ENCODE results near the gene ZNF775. TPM values are rescaled to one million over a fixed set of nuclear protein-coding genes. Genes with fewer than 3 reads are reported as not detected.
"Not testable (repeated sequence)": the region's sequence is repeated elsewhere in the genome, so short reads cannot be mapped to it uniquely, and the experiment has no call there.

The ZNF775 gene
- total RNA-seq, 1 donor from 2014 or later = 4.4 TPM

DNA sequence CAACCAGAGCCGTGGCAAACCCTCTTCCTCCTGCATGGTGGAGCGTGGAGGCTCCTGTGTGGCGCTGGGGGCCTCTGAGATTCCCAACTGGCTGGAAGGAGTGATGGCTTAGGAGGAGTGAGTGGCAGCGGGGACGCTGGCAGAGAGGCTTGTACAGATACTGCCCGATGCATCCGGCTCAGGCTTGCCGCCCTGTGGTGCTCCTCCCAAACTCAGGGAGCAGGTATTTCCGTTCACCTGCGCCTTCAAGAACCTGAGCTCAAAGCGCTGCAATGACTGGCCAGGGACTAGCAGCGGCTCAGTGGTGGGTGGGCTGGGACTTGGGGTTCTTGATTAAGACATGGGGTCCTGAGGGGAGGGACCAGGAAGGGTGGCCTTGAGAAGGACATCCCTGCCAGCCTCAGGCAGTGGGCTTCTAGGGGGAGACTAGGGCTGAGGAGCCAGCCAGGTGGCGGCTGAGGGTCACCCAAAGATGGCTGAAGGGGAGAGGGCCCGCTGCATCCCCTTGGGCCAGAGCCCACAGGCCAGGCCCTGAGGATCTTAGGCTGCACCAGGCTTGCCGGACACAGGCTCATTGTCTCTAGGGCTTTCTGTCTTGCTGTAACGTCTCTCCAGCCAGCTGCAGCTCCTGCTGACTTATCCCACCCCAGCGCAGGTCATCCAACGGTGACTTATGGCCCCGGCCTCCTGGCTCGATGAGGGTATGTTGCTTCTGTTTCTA is 3.2 kb downstream of the ZNF775 start:
- Histone ChIP-seq H3K4me3 (no peak overlapping the region), H3K36me3 (no peaks in the 10 kb centered on the region), H3K9me3 (no peaks in the 10 kb centered on the region), H3K27me3 (no peaks in the 10 kb centered on the region), H3K4me1 (peaks cover 20% of the 10 kb centered on the region), H3K27ac (no peak overlapping the region)
- TF ChIP-seq, protein P1, sequence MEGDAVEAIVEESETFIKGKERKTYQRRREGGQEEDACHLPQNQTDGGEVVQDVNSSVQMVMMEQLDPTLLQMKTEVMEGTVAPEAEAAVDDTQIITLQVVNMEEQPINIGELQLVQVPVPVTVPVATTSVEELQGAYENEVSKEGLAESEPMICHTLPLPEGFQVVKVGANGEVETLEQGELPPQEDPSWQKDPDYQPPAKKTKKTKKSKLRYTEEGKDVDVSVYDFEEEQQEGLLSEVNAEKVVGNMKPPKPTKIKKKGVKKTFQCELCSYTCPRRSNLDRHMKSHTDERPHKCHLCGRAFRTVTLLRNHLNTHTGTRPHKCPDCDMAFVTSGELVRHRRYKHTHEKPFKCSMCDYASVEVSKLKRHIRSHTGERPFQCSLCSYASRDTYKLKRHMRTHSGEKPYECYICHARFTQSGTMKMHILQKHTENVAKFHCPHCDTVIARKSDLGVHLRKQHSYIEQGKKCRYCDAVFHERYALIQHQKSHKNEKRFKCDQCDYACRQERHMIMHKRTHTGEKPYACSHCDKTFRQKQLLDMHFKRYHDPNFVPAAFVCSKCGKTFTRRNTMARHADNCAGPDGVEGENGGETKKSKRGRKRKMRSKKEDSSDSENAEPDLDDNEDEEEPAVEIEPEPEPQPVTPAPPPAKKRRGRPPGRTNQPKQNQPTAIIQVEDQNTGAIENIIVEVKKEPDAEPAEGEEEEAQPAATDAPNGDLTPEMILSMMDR (IDR thresholded peaks at IDR 0.05) = no peak
- intact Hi-C loops (cut with DNase I) = no loop called here
- DNase-seq = peak; percentile 47
- ATAC-seq = no peak

GRCh38 chr7:150382844-150383225 is 3.7 kb downstream of the ZNF775 start:
- DNase-seq = no peak
- Histone ChIP-seq H3K27ac (no peak overlapping the region), H3K36me3 (no peaks in the 10 kb centered on the region), H3K9me3 (no peaks in the 10 kb centered on the region), H3K27me3 (no peaks in the 10 kb centered on the region), H3K4me3 (no peak overlapping the region), H3K4me1 (peaks cover 17% of the 10 kb centered on the region)
- ATAC-seq = no peak
- intact Hi-C loops (cut with DNase I) = no loop called here
- TF ChIP-seq, protein P1 (IDR thresholded peaks at IDR 0.05) = no peak

DNA sequence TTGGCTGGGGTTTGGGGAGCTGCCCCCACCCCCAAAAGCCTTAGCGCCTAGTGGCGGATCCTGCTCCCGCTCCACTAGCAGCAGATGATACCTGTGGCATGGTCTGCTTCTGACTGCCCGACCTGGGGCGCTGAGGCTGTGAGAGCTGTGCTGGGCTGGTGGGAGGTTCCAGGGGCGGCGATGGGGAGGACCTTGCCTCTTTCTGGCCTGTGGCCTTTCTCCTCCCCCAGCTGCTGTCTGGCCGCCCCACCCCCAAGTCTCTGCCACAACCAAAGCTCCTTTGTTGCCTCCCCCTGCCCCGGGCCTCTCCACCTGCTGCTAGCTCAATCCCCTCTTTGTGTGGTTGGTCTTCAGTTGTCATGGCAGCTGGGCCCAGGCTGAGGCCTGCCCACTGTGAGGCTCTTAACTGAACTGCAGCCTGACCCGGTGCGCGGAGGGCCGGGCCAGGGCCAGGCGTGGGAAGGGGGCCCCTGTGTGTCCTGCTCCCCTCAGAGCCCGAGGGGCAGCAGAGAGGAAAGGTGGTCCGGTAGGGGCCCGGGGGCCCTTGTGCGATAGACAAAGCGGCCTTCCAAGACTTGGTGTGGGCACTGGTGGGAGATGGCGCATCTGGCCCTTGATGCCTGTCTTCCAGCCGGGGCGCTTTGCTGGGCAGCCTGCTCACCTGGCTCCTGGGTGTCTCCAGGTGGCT is 4.7 kb downstream of the ZNF775 start:
- no peaks in the 10 kb centered on the region for H3K9me3 ChIP-seq
- intact Hi-C loops (cut with DNase I) = no loop called here
- no peaks in the 10 kb centered on the region for H3K36me3 ChIP-seq
- H3K27me3 ChIP-seq = no peaks in the 10 kb centered on the region
- peak; percentile 58 for DNase-seq
- TF ChIP-seq, protein P1 (IDR thresholded peaks at IDR 0.05) = no peak
- H3K4me1 ChIP-seq = peaks cover 15% of the 10 kb centered on the region
- ATAC-seq = no peak
- no peak overlapping the region for H3K4me3 ChIP-seq
- H3K27ac ChIP-seq = no peak overlapping the region

DNA sequence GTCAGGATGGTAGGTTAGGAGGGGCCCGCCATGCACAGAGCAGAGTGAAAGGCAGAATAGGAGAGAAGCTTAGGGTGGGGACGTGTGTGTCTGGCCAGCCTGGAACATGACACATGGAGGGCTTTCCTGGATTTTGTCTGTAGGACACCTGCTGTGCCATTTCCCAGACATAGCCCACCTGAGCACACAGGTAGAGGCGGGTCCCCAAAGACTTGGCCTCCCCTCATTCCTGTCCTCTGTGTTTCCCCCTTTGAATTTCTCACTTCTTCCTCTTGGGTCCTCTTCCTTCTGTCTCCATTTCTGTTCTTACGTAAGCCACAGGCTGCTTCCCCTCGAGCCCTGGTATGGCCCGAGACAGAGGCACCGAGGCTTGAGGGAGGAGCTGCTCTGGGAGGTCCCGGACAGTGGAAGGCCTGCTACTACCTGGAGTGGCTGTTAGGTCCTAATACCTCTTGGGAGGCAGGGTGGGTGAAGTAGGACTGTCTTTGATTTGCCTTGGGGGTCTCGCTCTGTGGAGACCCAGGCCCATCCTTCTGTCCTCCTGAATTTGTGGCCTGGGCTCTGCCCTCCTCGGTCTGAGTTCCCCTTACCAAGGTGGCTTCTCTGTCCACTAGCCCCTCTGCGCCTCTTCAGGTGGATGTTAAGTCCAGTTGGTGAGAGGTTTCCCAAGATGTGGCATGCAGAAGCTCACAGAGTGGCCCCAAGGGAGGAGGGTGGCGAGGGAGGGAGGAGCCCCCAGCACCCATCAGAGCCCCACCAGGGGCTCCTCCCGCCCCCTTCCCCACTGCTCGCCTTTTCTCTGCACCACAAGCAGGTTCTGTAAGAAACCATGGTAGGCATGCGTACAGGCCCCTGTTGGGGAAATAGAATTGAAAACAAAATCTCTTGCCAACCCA is 5.5 kb downstream of the ZNF775 start:
- Histone ChIP-seq H3K9me3 (no peaks in the 10 kb centered on the region), H3K4me1 (peaks cover 19% of the 10 kb centered on the region), H3K27me3 (no peaks in the 10 kb centered on the region), H3K36me3 (no peaks in the 10 kb centered on the region), H3K27ac (no peak overlapping the region), H3K4me3 (no peak overlapping the region)
- peak; percentile 59 for DNase-seq
- TF ChIP-seq, protein P1 (IDR thresholded peaks at IDR 0.05) = no peak
- intact Hi-C loops (cut with DNase I) = no loop called here
- peak; percentile 33 for ATAC-seq

DNA sequence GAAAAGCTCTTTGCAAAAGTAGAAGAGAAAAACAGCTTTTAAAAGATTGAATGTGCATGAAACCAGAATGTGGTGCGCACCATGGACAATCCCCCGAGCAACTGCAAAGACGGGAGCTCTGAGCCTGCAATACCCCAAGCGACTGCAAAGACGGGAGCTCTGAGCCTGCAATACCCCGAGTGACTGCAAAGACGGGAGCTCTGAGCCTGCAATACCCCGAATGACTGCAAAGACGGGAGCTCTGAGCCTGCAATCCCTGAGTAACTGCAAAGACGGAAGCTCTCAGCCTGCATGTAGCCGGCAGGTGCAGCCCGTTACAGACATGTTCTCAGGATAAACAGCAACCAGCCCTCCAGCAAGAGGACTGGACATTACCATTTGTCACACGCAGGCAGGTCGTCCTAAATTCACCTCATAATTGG is 6.2 kb downstream of the ZNF775 start:
- ATAC-seq (no peak), DNase-seq (peak; percentile 13)
- Histone ChIP-seq H3K4me3 (no peak overlapping the region), H3K36me3 (peaks cover 5% of the 10 kb centered on the region), H3K9me3 (no peaks in the 10 kb centered on the region), H3K27me3 (no peaks in the 10 kb centered on the region), H3K27ac (no peak overlapping the region), H3K4me1 (peaks cover 14% of the 10 kb centered on the region)
- TF ChIP-seq, protein P1 (IDR thresholded peaks at IDR 0.05) = no peak
- intact Hi-C loops (cut with DNase I) = no loop called here

- H3K36me3 ChIP-seq; ATAC-seq; intact Hi-C loops (cut with DNase I); H3K27ac ChIP-seq; H3K27me3 ChIP-seq; DNase-seq; H3K9me3 ChIP-seq; H3K4me3 ChIP-seq: not testable (repeated sequence)
- H3K4me1 ChIP-seq = peaks cover 10% of the 10 kb centered on the region
Observed at GRCh38 chr7:150385884-150386283, 6.8 kb downstream of the ZNF775 start.
